ENCODE data around the gene KIAA1614. TPM values are rescaled to one million over a fixed set of nuclear protein-coding genes. Genes with fewer than 3 reads are reported as not detected.

Gene KIAA1614
- total RNA-seq, 2 experiments from 2014 or later: 0.06 to 0.80 TPM

- Histone ChIP-seq H4K20me1 (ENCODE audit: insufficient read depth, low read length) (no peaks in the 10 kb centered on the region), H3K36me3 (ENCODE audit: insufficient read depth, low read length) (no peaks in the 10 kb centered on the region), H3K4me1 (ENCODE audit: insufficient read depth, low read length, poor library complexity, severe bottlenecking) (peaks cover 4% of the 10 kb centered on the region), H3K4me2 (ENCODE audit: low read length) (no peak overlapping the region), H3K9me2 (ENCODE audit: insufficient read depth, low read length) (no peaks in the 10 kb centered on the region), H3K79me2 (ENCODE audit: insufficient read depth, low read depth, low read length) (no peaks in the 10 kb centered on the region), H3K9me3 (ENCODE audit: low read length) (no peaks in the 10 kb centered on the region), H2AFZ (ENCODE audit: low read length) (no peak overlapping the region), H3K27ac (ENCODE audit: low read depth, low read length, poor library complexity, severe bottlenecking) (no peak overlapping the region), H3K4me3 (ENCODE audit: low read depth, low read length, poor library complexity, severe bottlenecking) (no peak overlapping the region)
- CTCF ChIA-PET (ENCODE audit: unreplicated experiment): no interaction called here
- POLR2A ChIA-PET: interaction anchor here (0.6 kb wide), 1 partner anchor 9 kb away, joined by 3 read pairs; no protein-coding TSS in a partner anchor
- no TSS peak for BruUV-seq (replicated peaks)
- DNase-seq (ENCODE audit: low spot score): no peak
- TF ChIP-seq CTCF (conservative IDR thresholded peaks at IDR 0.05; ENCODE audit: low read length) (no peak), EZH2phosphoT487 (IDR thresholded peaks at IDR 0.05; ENCODE audit: borderline replicate concordance, low read depth, low read length) (no peak)
- intact Hi-C loops (cut with micrococcal nuclease; ENCODE audit: unreplicated experiment): no loop called here
These were observed 36.9 kb downstream of the KIAA1614 start for GRCh38 chr1:180949616-180950000.

GRCh38 chr1:180950321-180950720 is 37.6 kb downstream of the KIAA1614 start:
- peaks cover 4% of the 10 kb centered on the region for H3K4me1 ChIP-seq (ENCODE audit: insufficient read depth, low read length, poor library complexity, severe bottlenecking)
- no peak overlapping the region for H3K27ac ChIP-seq (ENCODE audit: low read depth, low read length, poor library complexity, severe bottlenecking)
- H3K36me3 ChIP-seq (ENCODE audit: insufficient read depth, low read length): no peaks in the 10 kb centered on the region
- no peaks in the 10 kb centered on the region for H3K9me2 ChIP-seq (ENCODE audit: insufficient read depth, low read length)
- no peak for DNase-seq (ENCODE audit: low spot score)
- H4K20me1 ChIP-seq (ENCODE audit: insufficient read depth, low read length): no peaks in the 10 kb centered on the region
- no peak overlapping the region for H2AFZ ChIP-seq (ENCODE audit: low read length)
- intact Hi-C loops (cut with micrococcal nuclease; ENCODE audit: unreplicated experiment): no loop called here
- POLR2A ChIA-PET: interaction anchor here (0.6 kb wide), 1 partner anchor 9 kb away, joined by 3 read pairs; no protein-coding TSS in a partner anchor
- CTCF ChIA-PET (ENCODE audit: unreplicated experiment): no interaction called here
- no peak overlapping the region for H3K4me2 ChIP-seq (ENCODE audit: low read length)
- H3K79me2 ChIP-seq (ENCODE audit: insufficient read depth, low read depth, low read length): no peaks in the 10 kb centered on the region
- no TSS peak for BruUV-seq (replicated peaks)
- H3K4me3 ChIP-seq (ENCODE audit: low read depth, low read length, poor library complexity, severe bottlenecking): no peak overlapping the region
- TF ChIP-seq CTCF (conservative IDR thresholded peaks at IDR 0.05; ENCODE audit: low read length) (no peak), EZH2phosphoT487 (IDR thresholded peaks at IDR 0.05; ENCODE audit: borderline replicate concordance, low read depth, low read length) (no peak)
- H3K9me3 ChIP-seq (ENCODE audit: low read length): no peaks in the 10 kb centered on the region

GRCh38 chr1:180951186-180951745 is 38.6 kb downstream of the KIAA1614 start:
- CTCF ChIA-PET (ENCODE audit: unreplicated experiment): no interaction called here
- intact Hi-C loops (cut with micrococcal nuclease; ENCODE audit: unreplicated experiment): no loop called here
- POLR2A ChIA-PET: no interaction called here

More at GRCh38 chr1:180951186-180951745, 38.6 kb downstream of the KIAA1614 start:
- Histone ChIP-seq H3K9me3 (ENCODE audit: low read length) (no peaks in the 10 kb centered on the region), H3K4me2 (ENCODE audit: low read length) (no peak overlapping the region), H4K20me1 (ENCODE audit: insufficient read depth, low read length) (no peaks in the 10 kb centered on the region), H2AFZ (ENCODE audit: low read length) (no peak overlapping the region), H3K4me3 (ENCODE audit: low read depth, low read length, poor library complexity, severe bottlenecking) (no peak overlapping the region), H3K4me1 (ENCODE audit: insufficient read depth, low read length, poor library complexity, severe bottlenecking) (peaks cover 4% of the 10 kb centered on the region), H3K27ac (ENCODE audit: low read depth, low read length, poor library complexity, severe bottlenecking) (no peak overlapping the region), H3K79me2 (ENCODE audit: insufficient read depth, low read depth, low read length) (no peaks in the 10 kb centered on the region), H3K36me3 (ENCODE audit: insufficient read depth, low read length) (no peaks in the 10 kb centered on the region), H3K9me2 (ENCODE audit: insufficient read depth, low read length) (no peaks in the 10 kb centered on the region)
- no TSS peak for BruUV-seq (replicated peaks)
- DNase-seq (ENCODE audit: low spot score): no peak
- TF ChIP-seq CTCF (conservative IDR thresholded peaks at IDR 0.05; ENCODE audit: low read length) (no peak), EZH2phosphoT487 (IDR thresholded peaks at IDR 0.05; ENCODE audit: borderline replicate concordance, low read depth, low read length) (no peak)
